HEK293T (cell line): ENCODE measurements around the gene CDO1.
A peak's percentile ranks its signal among the peaks of the same experiment; 100 is the strongest.

ENCODE experiments used
- CTCF ChIA-PET: fragments of 350-600 bp; formaldehyde crosslinking; extraction: SDS; loops from one replicate; lab custom pipeline; 2021; ENCODE audit warnings: antibody characterized with exemption, inconsistent platforms; lab: Yijun Ruan, JAX
- POLR2A ChIA-PET: fragments of 350-600 bp; formaldehyde crosslinking; extraction: SDS; loops from one replicate; lab custom pipeline; 2020; ENCODE audit warnings: antibody characterized with exemption, inconsistent platforms; lab: Yijun Ruan, JAX
- DNase-seq: peaks from one replicate; pipeline ENCODE4 v3.0.0; 2012; ENCODE audit warnings: mixed read lengths; ENCODE audit errors: extremely low spot score
- ARNT ChIP-seq: fragments of 450-650 bp; IDR thresholded peaks from 2 replicates; pipeline ENCODE4 v1.6.1; 2017; ENCODE audit warnings: mild to moderate bottlenecking
- BHLHE40 ChIP-seq: fragments of 450-650 bp; IDR thresholded peaks from 2 replicates; pipeline ENCODE4 v1.6.1; 2016; ENCODE audit warnings: mild to moderate bottlenecking, moderate library complexity, borderline replicate concordance
- CTBP1 ChIP-seq: fragments of 450-650 bp; IDR thresholded peaks from 2 replicates; pipeline ENCODE4 v1.6.1; 2016; ENCODE audit warnings: borderline replicate concordance
- ELF4 ChIP-seq: fragments of 450-650 bp; IDR thresholded peaks from 2 replicates; pipeline ENCODE4 v1.6.1; 2017; ENCODE audit warnings: antibody characterized with exemption
- FOXA1 ChIP-seq: fragments of 450-650 bp; IDR thresholded peaks from 2 replicates; pipeline ENCODE4 v1.6.1; 2016; ENCODE audit warnings: mild to moderate bottlenecking
- FOXK2 ChIP-seq: fragments of 450-650 bp; IDR thresholded peaks from 2 replicates; pipeline ENCODE4 v1.6.1; 2016; ENCODE audit warnings: mild to moderate bottlenecking
- FOXM1 ChIP-seq: fragments of 450-650 bp; IDR thresholded peaks from 2 replicates; pipeline ENCODE4 v1.6.1; 2017; ENCODE audit warnings: mild to moderate bottlenecking, borderline replicate concordance
- HDGF ChIP-seq: fragments of 450-650 bp; IDR thresholded peaks from 2 replicates; pipeline ENCODE4 v1.6.1; 2017; ENCODE audit warnings: antibody characterized with exemption, borderline replicate concordance
- L3MBTL2 ChIP-seq: fragments of 450-650 bp; conservative IDR thresholded peaks from 2 replicates; pipeline ENCODE4 v1.6.1; 2016; ENCODE audit warnings: mild to moderate bottlenecking
- LEF1 ChIP-seq: fragments of 450-650 bp; IDR thresholded peaks from 2 replicates; pipeline ENCODE4 v1.6.1; 2017; ENCODE audit warnings: mild to moderate bottlenecking, borderline replicate concordance
- NFRKB ChIP-seq: fragments of 450-650 bp; IDR thresholded peaks from 2 replicates; pipeline ENCODE4 v1.6.1; 2016; ENCODE audit warnings: mild to moderate bottlenecking, moderate library complexity
- SP1 ChIP-seq: fragments of 450-650 bp; IDR thresholded peaks from 2 replicates; pipeline ENCODE4 v1.6.1; 2017
- SUZ12 ChIP-seq: fragments of 450-650 bp; IDR thresholded peaks from 2 replicates; pipeline ENCODE4 v1.6.1; 2016; ENCODE audit warnings: mild to moderate bottlenecking
- TARDBP ChIP-seq: fragments of 450-650 bp; IDR thresholded peaks from 2 replicates; pipeline ENCODE4 v1.6.1; 2016
- ZNF384 ChIP-seq: fragments of 450-650 bp; IDR thresholded peaks from 2 replicates; pipeline ENCODE4 v1.6.1; 2016
- TF ChIP-seq, protein P1 (sequence below): fragments of 450-650 bp; IDR thresholded peaks from 2 replicates; pipeline ENCODE4 v1.6.1; 2016

Gene CDO1

DNA sequence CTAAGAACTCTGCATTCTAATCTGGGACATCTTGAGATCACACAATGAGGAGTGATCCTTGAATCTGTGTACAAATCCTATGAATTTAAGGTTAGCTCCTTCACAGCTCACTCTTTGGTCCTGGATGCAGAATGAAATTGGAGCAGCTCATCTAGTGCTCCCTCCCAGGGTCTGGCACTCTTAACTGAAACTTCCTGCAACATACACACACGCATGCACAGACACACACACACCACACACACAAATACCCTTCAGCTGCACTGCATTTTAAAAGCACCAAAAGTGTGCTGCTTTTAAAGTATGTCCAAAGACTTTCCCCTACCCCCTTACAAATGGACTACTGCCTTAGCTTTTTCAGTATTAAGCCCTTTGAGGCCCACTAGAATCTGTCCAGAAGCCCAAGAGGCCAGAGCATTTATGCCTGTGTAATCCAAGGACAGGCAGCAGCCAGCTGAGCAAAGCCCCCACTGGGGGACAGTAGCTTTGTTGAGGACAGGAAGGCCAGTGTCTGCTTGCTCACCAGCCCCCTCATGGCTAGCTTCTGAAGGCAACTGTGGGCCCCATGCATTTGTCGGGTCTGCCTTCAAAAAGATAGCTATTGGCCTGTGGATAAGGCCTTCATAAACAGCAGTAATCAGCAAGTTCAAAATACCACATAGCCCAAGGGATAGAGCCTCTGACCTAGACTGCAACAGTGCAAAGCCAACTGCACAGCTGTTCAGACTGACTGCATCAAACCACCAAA is 43.6 kb downstream of the CDO1 start:
- no peak for TF ChIP-seq LEF1
- TF ChIP-seq CTBP1 = no peak
- no peak for TF ChIP-seq ARNT
- TF ChIP-seq, protein P1, sequence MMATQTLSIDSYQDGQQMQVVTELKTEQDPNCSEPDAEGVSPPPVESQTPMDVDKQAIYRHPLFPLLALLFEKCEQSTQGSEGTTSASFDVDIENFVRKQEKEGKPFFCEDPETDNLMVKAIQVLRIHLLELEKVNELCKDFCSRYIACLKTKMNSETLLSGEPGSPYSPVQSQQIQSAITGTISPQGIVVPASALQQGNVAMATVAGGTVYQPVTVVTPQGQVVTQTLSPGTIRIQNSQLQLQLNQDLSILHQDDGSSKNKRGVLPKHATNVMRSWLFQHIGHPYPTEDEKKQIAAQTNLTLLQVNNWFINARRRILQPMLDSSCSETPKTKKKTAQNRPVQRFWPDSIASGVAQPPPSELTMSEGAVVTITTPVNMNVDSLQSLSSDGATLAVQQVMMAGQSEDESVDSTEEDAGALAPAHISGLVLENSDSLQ = no peak
- no peak for TF ChIP-seq NFRKB
- TF ChIP-seq HDGF = no peak
- TF ChIP-seq L3MBTL2 = no peak
- TF ChIP-seq FOXM1 = no peak
- CTCF ChIA-PET = interaction anchor here (0.7 kb wide), 1 partner anchor 15 kb away, joined by 4 read pairs; no protein-coding TSS in a partner anchor
- POLR2A ChIA-PET = interaction anchor here (1.5 kb wide), 1 partner anchor 41 kb away, joined by 4 read pairs; no protein-coding TSS in a partner anchor
- DNase-seq = no peak

DNA sequence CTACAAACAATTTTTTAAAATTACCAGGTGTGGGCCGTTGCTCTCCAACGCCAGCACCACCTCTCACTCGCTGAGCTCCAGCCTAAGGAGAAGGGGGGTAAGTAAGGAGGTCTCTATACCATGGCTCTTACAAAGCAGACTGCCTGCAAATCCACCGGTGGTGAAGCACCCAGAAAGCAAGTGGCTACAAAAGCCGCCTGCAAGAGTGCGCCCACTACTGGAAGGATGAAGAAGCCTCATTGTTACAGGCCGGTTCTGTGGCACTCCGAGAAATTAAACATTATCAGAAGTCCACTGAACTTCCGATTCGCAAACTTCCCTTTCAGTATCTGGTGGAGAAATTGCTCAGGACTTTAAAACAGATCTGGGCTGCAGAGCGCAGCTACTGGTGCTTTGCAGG is 46.0 kb downstream of the CDO1 start:
- DNase-seq = peak; percentile 17
- CTCF ChIA-PET = no interaction called here
- POLR2A ChIA-PET = no interaction called here

DNA sequence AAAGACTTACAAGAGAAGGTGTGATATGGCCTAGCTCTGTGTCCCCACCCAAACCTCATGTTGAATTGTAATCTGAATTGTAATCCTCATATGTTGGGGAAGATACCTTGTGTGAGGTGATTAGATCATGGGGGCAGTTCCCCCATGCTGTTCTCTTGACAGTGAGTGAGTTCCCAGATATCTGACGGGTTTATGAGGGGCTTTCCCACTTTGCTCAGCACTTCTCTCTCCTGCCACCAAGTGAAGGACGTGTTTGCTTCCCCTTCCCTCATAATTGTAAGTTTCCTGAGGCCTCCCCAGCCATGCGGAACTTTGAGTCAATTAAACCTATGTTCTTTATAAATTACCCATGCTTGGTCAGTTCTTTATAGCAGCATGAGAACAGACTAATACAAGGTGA is 49.0 kb downstream of the CDO1 start:
- TF ChIP-seq ZNF384 = no peak
- TF ChIP-seq CTBP1 = no peak
- TF ChIP-seq BHLHE40 = no peak
- TF ChIP-seq FOXK2 = no peak
- TF ChIP-seq TARDBP = no peak
- DNase-seq = no peak
- ChIA-PET POLR2A (no interaction called here), CTCF (interaction anchor here (1.5 kb wide), 1 partner anchor 64 kb away, joined by 3 read pairs; no protein-coding TSS in a partner anchor)

More for the DNA sequence above, 46.0 kb downstream of the CDO1 start:
- TF ChIP-seq FOXK2 = no peak
- no peak for TF ChIP-seq SP1
- no peak for TF ChIP-seq TARDBP
- TF ChIP-seq HDGF = no peak
- TF ChIP-seq ZNF384 = no peak
- TF ChIP-seq BHLHE40 = no peak
- no peak for TF ChIP-seq ARNT
- TF ChIP-seq FOXA1 = no peak
- TF ChIP-seq SUZ12 = no peak
- no peak for TF ChIP-seq NFRKB
- TF ChIP-seq, protein P1 = no peak
- no peak for TF ChIP-seq CTBP1
- TF ChIP-seq LEF1 = no peak
- no peak for TF ChIP-seq L3MBTL2
- no peak for TF ChIP-seq FOXM1

DNA sequence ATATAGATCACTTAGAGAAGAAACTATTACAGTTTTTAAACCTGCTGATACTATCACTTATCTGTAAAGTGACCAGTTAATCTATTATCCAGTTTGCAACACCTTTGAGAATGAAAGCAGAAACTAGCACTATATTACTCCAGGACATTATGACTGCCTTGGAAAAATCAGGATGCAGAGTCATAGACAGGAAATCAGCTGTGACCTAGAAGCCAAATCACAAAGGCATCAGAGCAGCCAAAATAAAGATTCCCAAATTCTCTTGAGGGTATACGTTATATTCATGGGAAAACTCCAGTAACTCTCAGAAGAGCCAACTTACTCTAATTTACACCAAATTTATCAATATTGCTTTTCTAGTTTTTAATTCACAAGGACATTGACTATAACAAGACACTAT is 49.9 kb downstream of the CDO1 start:
- no peak for DNase-seq
- ChIA-PET POLR2A (no interaction called here), CTCF (interaction anchor here (1.5 kb wide), 1 partner anchor 65 kb away, joined by 3 read pairs; no protein-coding TSS in a partner anchor)
- TF ChIP-seq ARNT = no peak
- no peak for TF ChIP-seq FOXM1

DNA sequence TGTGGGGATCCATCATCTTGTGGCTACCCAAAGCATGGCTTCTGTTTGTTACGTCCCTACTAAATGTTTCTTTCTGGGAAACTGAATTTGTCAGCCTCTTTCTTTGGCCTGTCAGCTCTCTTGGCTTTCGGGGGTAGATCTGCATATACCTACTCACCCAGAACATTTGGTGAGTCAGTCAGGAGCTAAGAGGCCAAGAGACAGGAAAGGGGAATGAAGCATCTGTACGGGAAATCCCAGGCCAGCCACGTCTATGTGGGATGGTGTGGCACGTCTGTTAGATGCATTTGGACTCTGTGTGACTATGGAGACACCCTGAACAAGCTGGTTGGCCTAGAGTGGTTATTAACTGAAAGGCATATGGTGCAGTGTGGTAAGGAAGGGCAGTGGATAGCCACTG is 58.1 kb downstream of the CDO1 start:
- POLR2A ChIA-PET = no interaction called here
- CTCF ChIA-PET = interaction anchor here (0.8 kb wide), 1 partner anchor 15 kb away, joined by 4 read pairs; no protein-coding TSS in a partner anchor
- TF ChIP-seq L3MBTL2 (no peak), SUZ12 (no peak), FOXA1 (no peak), LEF1 (no peak), TARDBP (no peak), ARNT (no peak), SP1 (no peak), BHLHE40 (no peak), CTBP1 (no peak), ELF4 (no peak), NFRKB (no peak), ZNF384 (no peak), FOXM1 (no peak)
- DNase-seq = no peak

DNA sequence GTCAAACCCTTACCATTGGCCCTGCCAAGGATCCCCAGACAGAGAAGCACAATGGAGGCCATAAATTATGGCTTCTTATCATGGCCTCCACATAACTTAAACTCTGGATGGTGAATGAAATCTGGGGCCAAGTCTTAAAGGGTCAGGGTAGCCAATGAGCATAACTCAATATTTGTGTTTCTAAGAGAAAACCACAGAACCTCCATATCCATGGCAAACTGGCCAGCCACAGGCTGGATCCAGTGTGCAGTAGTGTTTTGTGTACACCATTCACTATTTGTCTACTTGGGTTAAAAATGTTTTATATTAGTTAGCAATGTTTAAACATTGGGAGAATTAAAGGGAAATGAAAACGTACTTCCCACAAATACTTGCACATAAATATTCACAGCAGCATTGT is 60.8 kb downstream of the CDO1 start:
- POLR2A ChIA-PET = no interaction called here
- no peak for DNase-seq
- TF ChIP-seq ZNF384 (no peak), HDGF (no peak), SP1 (no peak), LEF1 (no peak), FOXA1 (no peak), ARNT (no peak), TARDBP (no peak), FOXM1 (no peak), NFRKB (no peak), L3MBTL2 (no peak), FOXK2 (no peak), BHLHE40 (no peak), ELF4 (no peak), CTBP1 (no peak), SUZ12 (no peak)
- CTCF ChIA-PET = no interaction called here
